GM12878 (cell line): ENCODE results near the gene STK11.

Source experiments
- CTCF ChIP-seq, 3 experiments: IDR thresholded peaks in 2 of 3; conservative IDR thresholded peaks in 1 of 3; 2 replicates each; pipeline ENCODE4 v1.5.1; 2011; ENCODE audit warnings: low read depth in 3 of 3, low read length in 3 of 3, mild to moderate bottlenecking in 3 of 3, control low read depth in 2 of 3, moderate library complexity in 2 of 3, inconsistent platforms in 1 of 3, mixed read lengths in 1 of 3; ENCODE audit not compliant: control insufficient read depth in 2 of 3, insufficient read depth in 1 of 3; ENCODE audit errors: extremely low read depth in 1 of 3
- MAX ChIP-seq: IDR thresholded peaks from 2 replicates; pipeline ENCODE4 v1.6.1; 2012; ENCODE audit warnings: low read depth, low read length, improper control_type of control experiment
- SP1 ChIP-seq: IDR thresholded peaks from one replicate; pipeline ENCODE4 v1.6.1; 2011; ENCODE audit warnings: low read depth, low read length
- STAT1 ChIP-seq: fragments of 450-650 bp; conservative IDR thresholded peaks from 2 replicates; pipeline ENCODE4 v1.6.1; 2014; ENCODE audit warnings: antibody characterized with exemption, mild to moderate bottlenecking
- TAF1 ChIP-seq: IDR thresholded peaks from 2 replicates; pipeline ENCODE4 v1.6.1; 2011; ENCODE audit warnings: mild to moderate bottlenecking, low read depth, low read length, borderline replicate concordance

GRCh38 chr19:1248139-1248785, 42.7 kb downstream of the STK11 start, which contains the start of gene MIDN:
- no peak for TF ChIP-seq SP1
- peak; percentile 40 to 56 (median 46); a peak in 5 of 6 replicates for TF ChIP-seq CTCF (IDR thresholded peaks at IDR 0.05 in 2 of 3, conservative IDR thresholded peaks at IDR 0.05 in 1 of 3; ENCODE audit: control insufficient read depth in 2 of 3, extremely low read depth in 1 of 3, insufficient read depth in 1 of 3, low read depth in 3 of 3, low read length in 3 of 3)
- TF ChIP-seq TAF1, result peak; percentile 55; the same call in 1 of the 2 replicates
- TF ChIP-seq MAX, result no peak
- TF ChIP-seq STAT1, result no peak
